IMR-90 (cell line): ENCODE results near the gene QRFP. TPM values are rescaled to one million over a fixed set of nuclear protein-coding genes. Genes with fewer than 3 reads are reported as not detected.

Experiments used
- ATAC-seq: fragments of 200-7000 bp; cut with Tn5 transposase; 2 replicates; pipeline ENCODE4 v1.9.1; 2020; ENCODE audit warnings: low read depth, mild to moderate bottlenecking, moderate library complexity
- BruUV-seq: library from RNA; stranded (reverse); fragments of 400-500 nt; replicated peaks from 2 replicates; lab custom pipeline; 2021; lab: Mats Ljungman, UMichigan
- CTCF ChIA-PET: fragments of 300-600 bp; formaldehyde crosslinking; extraction: SDS; loops from one replicate; lab custom pipeline; 2021; ENCODE audit warnings: antibody characterized with exemption; lab: Yijun Ruan, JAX
- POLR2A ChIA-PET: fragments of 300-600 bp; sonication (Branson Sonifier 250); formaldehyde crosslinking; loops from one replicate; lab custom pipeline; 2022; ENCODE audit warnings: antibody characterized with exemption; ENCODE audit not compliant: unreplicated experiment; lab: Charles Lee
- DNase-seq: peaks from one replicate; pipeline ENCODE4 v3.0.0; 2013
- H2AFZ ChIP-seq: replicated peaks from 2 replicates; pipeline ENCODE3; 2013; ENCODE audit warnings: low read length, mild to moderate bottlenecking; ENCODE audit not compliant: poor library complexity
- H2AK5ac ChIP-seq: 2 replicates; pipeline ENCODE4 v1.6.1; 2013; ENCODE audit warnings: low read depth, low read length, inconsistent platforms
- H2AK9ac ChIP-seq: replicated peaks from 2 replicates; pipeline ENCODE3; 2013; ENCODE audit warnings: mild to moderate bottlenecking, low read depth, low read length, moderate library complexity; ENCODE audit not compliant: poor library complexity
- H2BK120ac ChIP-seq: 2 replicates; pipeline ENCODE4 v1.6.1; 2013; ENCODE audit warnings: low read depth, low read length, inconsistent platforms
- H2BK15ac ChIP-seq: 3 replicates; pipeline ENCODE4 v1.6.1; 2013; ENCODE audit warnings: low read depth, low read length, inconsistent platforms
- H2BK20ac ChIP-seq: 2 replicates; pipeline ENCODE4 v1.6.1; 2013; ENCODE audit warnings: low read depth, mild to moderate bottlenecking, inconsistent platforms, low read length, moderate library complexity
- H2BK5ac ChIP-seq: 2 replicates; pipeline ENCODE4 v1.6.1; 2013; ENCODE audit warnings: mild to moderate bottlenecking, low read depth, low read length, inconsistent platforms; ENCODE audit not compliant: poor library complexity, severe bottlenecking
- H3K14ac ChIP-seq: replicated peaks from 2 replicates; pipeline ENCODE4 v1.6.1; 2013; ENCODE audit warnings: low read depth, low read length, inconsistent platforms
- H3K18ac ChIP-seq: 2 replicates; pipeline ENCODE4 v1.6.1; 2013; ENCODE audit warnings: low read depth, low read length, control low read depth
- H3K23ac ChIP-seq: 2 replicates; pipeline ENCODE4 v1.6.1; 2013; ENCODE audit warnings: low read depth, low read length, inconsistent platforms
- H3K27ac ChIP-seq: 2 replicates; pipeline ENCODE4 v1.5.1; 2013; ENCODE audit warnings: mild to moderate bottlenecking, control low read depth, low read length; ENCODE audit not compliant: insufficient read depth
- H3K27me3 ChIP-seq: 2 replicates; pipeline ENCODE4 v1.6.1; 2013; ENCODE audit warnings: low read length; ENCODE audit not compliant: control insufficient read depth, insufficient read depth
- H3K36me3 ChIP-seq: 2 replicates; pipeline ENCODE4 v1.6.1; 2013; ENCODE audit warnings: low read length, mixed read lengths; ENCODE audit not compliant: control insufficient read depth, insufficient read depth
- H3K4ac ChIP-seq: 2 replicates; pipeline ENCODE4 v1.6.1; 2013; ENCODE audit warnings: low read depth, low read length, inconsistent platforms
- H3K4me1 ChIP-seq: 2 replicates; pipeline ENCODE4 v1.6.1; 2013; ENCODE audit warnings: low read length, mixed read lengths; ENCODE audit not compliant: control insufficient read depth, insufficient read depth
- H3K4me2 ChIP-seq: 2 replicates; pipeline ENCODE4 v1.6.1; 2013; ENCODE audit warnings: low read depth, mild to moderate bottlenecking, control low read depth, low read length, moderate library complexity
- H3K4me3 ChIP-seq: 2 replicates; pipeline ENCODE4 v1.5.1; 2013; ENCODE audit warnings: low read depth, mild to moderate bottlenecking, control low read depth, low read length, moderate library complexity; ENCODE audit not compliant: insufficient read depth
- H3K56ac ChIP-seq: 2 replicates; pipeline ENCODE4 v1.6.1; 2013; ENCODE audit warnings: low read length, inconsistent platforms; ENCODE audit not compliant: insufficient read depth; ENCODE audit errors: extremely low read depth
- H3K79me1 ChIP-seq, 2 experiments: 2 replicates each; pipeline ENCODE4 v1.6.1; 2013; ENCODE audit warnings: low read length in 2 of 2, inconsistent platforms in 1 of 2, low read depth in 1 of 2
- H3K9ac ChIP-seq: 2 replicates; pipeline ENCODE4 v1.6.1; 2013; ENCODE audit warnings: low read depth, low read length, control low read depth
- H3K9me1 ChIP-seq: 2 replicates; pipeline ENCODE4 v1.6.1; 2013; ENCODE audit warnings: low read length, inconsistent platforms; ENCODE audit not compliant: insufficient read depth
- H3K9me3 ChIP-seq: 2 replicates; pipeline ENCODE4 v1.6.1; 2013; ENCODE audit warnings: low read length; ENCODE audit not compliant: control insufficient read depth, insufficient read depth
- H4K20me1 ChIP-seq: 2 replicates; pipeline ENCODE4 v1.6.1; 2013; ENCODE audit warnings: low read length, inconsistent platforms; ENCODE audit not compliant: insufficient read depth
- H4K5ac ChIP-seq: 2 replicates; pipeline ENCODE4 v1.6.1; 2013; ENCODE audit warnings: mild to moderate bottlenecking, low read depth, low read length, control low read depth
- H4K8ac ChIP-seq, 2 experiments: 2 replicates each; pipeline ENCODE4 v1.6.1; 2013; ENCODE audit warnings: low read depth in 2 of 2, low read length in 2 of 2, control low read depth in 1 of 2, inconsistent platforms in 1 of 2
- H4K91ac ChIP-seq: 2 replicates; pipeline ENCODE4 v1.6.1; 2013; ENCODE audit warnings: low read depth, low read length, inconsistent platforms; ENCODE audit not compliant: insufficient read depth
- CEBPB ChIP-seq: IDR thresholded peaks from 2 replicates; pipeline ENCODE4 v1.6.1; 2012; ENCODE audit warnings: low read depth, low read length, improper control_type of control experiment
- CHD1 ChIP-seq: IDR thresholded peaks from 2 replicates; pipeline ENCODE4 v1.6.1; 2012; ENCODE audit warnings: low read depth, low read length, improper control_type of control experiment
- CTCF ChIP-seq: conservative IDR thresholded peaks from 2 replicates; pipeline ENCODE4 v1.5.1; 2012; ENCODE audit warnings: mild to moderate bottlenecking, low read depth, low read length, improper control_type of control experiment
- MXI1 ChIP-seq: IDR thresholded peaks from 2 replicates; pipeline ENCODE4 v1.6.1; 2012; ENCODE audit warnings: low read depth, mild to moderate bottlenecking, low read length, moderate library complexity, borderline replicate concordance
- NFE2L2 ChIP-seq: fragments of 150-350 bp; IDR thresholded peaks from 2 replicates; pipeline ENCODE4 v1.6.1; 2016; ENCODE audit warnings: low read depth, mild to moderate bottlenecking, low read length
- POLR2A ChIP-seq: IDR thresholded peaks from 2 replicates; pipeline ENCODE4 v1.6.1; 2012; ENCODE audit warnings: mild to moderate bottlenecking, low read depth, low read length
- RAD21 ChIP-seq: IDR thresholded peaks from 2 replicates; pipeline ENCODE4 v1.6.1; 2012; ENCODE audit warnings: low read length, improper control_type of control experiment
- RFX5 ChIP-seq: IDR thresholded peaks from 2 replicates; pipeline ENCODE4 v1.8.0; 2012; ENCODE audit warnings: low read depth, mild to moderate bottlenecking, low read length, moderate library complexity
- WGBS, 2 experiments: methylation state at CpG; one replicate each; pipeline versions ENCODE4 v1.1.5 to v1.1.7; 2013; ENCODE audit warnings: missing lambda C conversion rate in 2 of 2; ENCODE audit not compliant: insufficient read length in 1 of 2; ENCODE audit errors: extremely low coverage in 2 of 2; 5-methylcytosine and 5-hydroxymethylcytosine counted together
- dilution Hi-C: fragments of 300-500 bp; cut with HindIII; formaldehyde crosslinking; loops from one replicate; pipeline ENCODE4 v1.14.3; 2018; ENCODE audit warnings: low sequenced_read_pairs; ENCODE audit not compliant: unreplicated experiment
- in situ Hi-C: fragments of 300-500 bp; cut with MboI; formaldehyde crosslinking; loops from 3 replicates; pipeline ENCODE4 v1.14.3; 2019; ENCODE audit warnings: low sequenced_read_pairs, inconsistent platforms, mixed read lengths
- intact Hi-C: fragments of 100-400 bp; cut with micrococcal nuclease; formaldehyde crosslinking; loops from 2 replicates; pipeline ENCODE4 v1.10.0; 2022
- polyA plus RNA-seq, 3 experiments: library from polyadenylated mRNA; depleted of rRNA; stranded (reverse); fragments of >200 nt; gene quantifications; 2 replicates each; pipeline ENCODE4 v1.2.3, GENCODE V29; 2012; ENCODE audit warnings: low replicate concordance in 1 of 3
- total RNA-seq: library from RNA; depleted of rRNA; stranded (reverse); fragments of >200 nt; gene quantifications from 2 replicates; pipeline ENCODE4 v1.2.3, GENCODE V29; 2012

QRFP gene
- total and polyA plus RNA-seq, 2 of the 4 experiments (the other 2 are of a cell fraction), result not detected

GRCh38 chr9:130902204-130903185 lies 5.9 kb upstream of the QRFP start:
- no peak overlapping the region for H3K56ac ChIP-seq
- H4K20me1 ChIP-seq, result peaks cover 4% of the 10 kb centered on the region; the same call in 1 of the 2 replicates
- no peaks in the 10 kb centered on the region for H3K36me3 ChIP-seq
- H3K9ac ChIP-seq, result no peak overlapping the region
- TF ChIP-seq RAD21 (no peak), POLR2A (no peak), NFE2L2 (no peak), CHD1 (no peak), CTCF (no peak), MXI1 (no peak), RFX5 (no peak), CEBPB (no peak)
- H2AK9ac ChIP-seq, result no peak overlapping the region
- intact Hi-C loops (no loop called here), in situ Hi-C loops (no loop called here), dilution Hi-C loops (no loop called here)
- ATAC-seq (no peak), DNase-seq (no peak)
- no peak overlapping the region for H2BK20ac ChIP-seq
- H3K4me3 ChIP-seq, result no peak overlapping the region
- H4K5ac ChIP-seq, result no peak overlapping the region
- no peak overlapping the region for H3K18ac ChIP-seq
- H3K27ac ChIP-seq, result no peak overlapping the region
- no peak overlapping the region for H3K4ac ChIP-seq
- H3K14ac ChIP-seq, result no peak overlapping the region
- peaks cover 2% of the 10 kb centered on the region; the same call in 1 of the 2 replicates for H3K27me3 ChIP-seq
- no peak overlapping the region for H3K23ac ChIP-seq
- H2AFZ ChIP-seq, result no peak overlapping the region
- H2AK5ac ChIP-seq, result no peak overlapping the region
- WGBS, 2 experiments, result 95% methylated on average over 8 of the region's 27 CpGs; no CpG with 5 or more reads in 1 of the 2 experiments
- H3K4me2 ChIP-seq, result no peak overlapping the region
- no TSS peak for BruUV-seq
- no peak overlapping the region for H2BK5ac ChIP-seq
- peaks cover 2% of the 10 kb centered on the region; the same call in 1 of the 2 replicates for H3K9me3 ChIP-seq
- H2BK15ac ChIP-seq, result no peak overlapping the region
- ChIA-PET CTCF (no interaction called here), POLR2A (no interaction called here)
- no peaks in the 10 kb centered on the region for H3K79me1 ChIP-seq
- no peak overlapping the region for H4K91ac ChIP-seq
- no peak overlapping the region for H4K8ac ChIP-seq
- no peaks in the 10 kb centered on the region for H3K4me1 ChIP-seq
- H2BK120ac ChIP-seq, result no peak overlapping the region
- H3K9me1 ChIP-seq, result no peaks in the 10 kb centered on the region
